PFSK-1 (cell line): ENCODE results near the gene USP31.

Experiments used
- FOXP2 ChIP-seq: optimal IDR thresholded peaks from 2 replicates; pipeline ENCODE3; 2011; ENCODE audit warnings: borderline replicate concordance, control low read depth, inconsistent platforms; ENCODE audit not compliant: insufficient read depth; ENCODE audit errors: extremely low read length, extremely low read depth
- POLR2AphosphoS5 ChIP-seq: IDR thresholded peaks from 2 replicates; pipeline ENCODE4 v1.6.1; 2012; ENCODE audit warnings: low read depth, mild to moderate bottlenecking, control low read depth, low read length, moderate library complexity
- REST ChIP-seq, 2 experiments: IDR thresholded peaks; 2 replicates each; pipeline versions ENCODE4 v1.6.1 to v1.8.0; 2011 to 2012; ENCODE audit warnings: low read depth in 2 of 2, low read length in 2 of 2, control low read depth in 1 of 2, inconsistent platforms in 1 of 2, mild to moderate bottlenecking in 1 of 2, moderate library complexity in 1 of 2; ENCODE audit not compliant: insufficient read depth in 1 of 2
- TAF1 ChIP-seq: IDR thresholded peaks from 2 replicates; pipeline ENCODE4 v1.6.1; 2012; ENCODE audit warnings: low read length, control low read depth, borderline replicate concordance; ENCODE audit not compliant: insufficient read depth

DNA sequence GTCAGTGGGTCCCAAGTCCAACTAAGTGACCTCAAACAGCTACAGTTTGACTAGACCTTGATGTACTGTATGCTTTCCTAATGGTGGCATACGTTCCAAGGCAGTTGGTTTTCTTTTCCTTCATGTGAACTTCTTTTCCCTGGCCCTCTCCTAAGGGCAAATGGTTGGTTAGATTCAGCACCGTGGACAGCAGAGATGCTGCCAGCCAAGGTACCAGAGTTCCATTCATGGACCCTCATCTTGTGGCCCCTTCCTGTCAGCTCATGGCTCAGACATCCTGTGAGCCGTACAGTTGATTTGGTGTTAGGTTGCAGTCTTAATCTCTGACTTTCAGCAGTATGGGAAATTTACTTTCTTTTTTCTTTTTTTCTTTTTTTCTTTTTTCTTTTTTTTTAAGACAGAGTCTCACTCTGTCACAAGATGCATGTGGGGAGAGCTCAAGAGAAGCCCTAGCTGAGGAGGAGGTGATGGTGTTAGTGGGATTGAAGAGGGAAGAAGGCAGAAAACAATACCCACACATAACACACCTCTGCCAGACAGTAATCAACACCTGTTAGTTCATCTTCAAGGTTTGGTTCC, 122.4 kb downstream of the USP31 start:
- peak; percentile 99 to 100 for TF ChIP-seq REST (IDR thresholded peaks at IDR 0.05; ENCODE audit: insufficient read depth in 1 of 2, low read depth in 2 of 2, low read length in 2 of 2)
- TF ChIP-seq FOXP2 = no peak
- no peak for TF ChIP-seq POLR2AphosphoS5
- no peak for TF ChIP-seq TAF1
